PFSK-1 (cell line): ENCODE measurements around the gene ADCY1.

Source experiments
- FOXP2 ChIP-seq: optimal IDR thresholded peaks from 2 replicates; pipeline ENCODE3; 2011; ENCODE audit warnings: borderline replicate concordance, control low read depth, inconsistent platforms; ENCODE audit not compliant: insufficient read depth; ENCODE audit errors: extremely low read length, extremely low read depth
- POLR2AphosphoS5 ChIP-seq: IDR thresholded peaks from 2 replicates; pipeline ENCODE4 v1.6.1; 2012; ENCODE audit warnings: low read depth, mild to moderate bottlenecking, control low read depth, low read length, moderate library complexity
- REST ChIP-seq, 2 experiments: IDR thresholded peaks; 2 replicates each; pipeline versions ENCODE4 v1.6.1 to v1.8.0; 2011 to 2012; ENCODE audit warnings: low read depth in 2 of 2, low read length in 2 of 2, control low read depth in 1 of 2, inconsistent platforms in 1 of 2, mild to moderate bottlenecking in 1 of 2, moderate library complexity in 1 of 2; ENCODE audit not compliant: insufficient read depth in 1 of 2
- SIN3A ChIP-seq: IDR thresholded peaks from 2 replicates; pipeline ENCODE4 v1.6.1; 2012; ENCODE audit warnings: mild to moderate bottlenecking, low read length, moderate library complexity, borderline replicate concordance; ENCODE audit not compliant: insufficient read depth
- TAF1 ChIP-seq: IDR thresholded peaks from 2 replicates; pipeline ENCODE4 v1.6.1; 2012; ENCODE audit warnings: low read length, control low read depth, borderline replicate concordance; ENCODE audit not compliant: insufficient read depth

Gene ADCY1

DNA sequence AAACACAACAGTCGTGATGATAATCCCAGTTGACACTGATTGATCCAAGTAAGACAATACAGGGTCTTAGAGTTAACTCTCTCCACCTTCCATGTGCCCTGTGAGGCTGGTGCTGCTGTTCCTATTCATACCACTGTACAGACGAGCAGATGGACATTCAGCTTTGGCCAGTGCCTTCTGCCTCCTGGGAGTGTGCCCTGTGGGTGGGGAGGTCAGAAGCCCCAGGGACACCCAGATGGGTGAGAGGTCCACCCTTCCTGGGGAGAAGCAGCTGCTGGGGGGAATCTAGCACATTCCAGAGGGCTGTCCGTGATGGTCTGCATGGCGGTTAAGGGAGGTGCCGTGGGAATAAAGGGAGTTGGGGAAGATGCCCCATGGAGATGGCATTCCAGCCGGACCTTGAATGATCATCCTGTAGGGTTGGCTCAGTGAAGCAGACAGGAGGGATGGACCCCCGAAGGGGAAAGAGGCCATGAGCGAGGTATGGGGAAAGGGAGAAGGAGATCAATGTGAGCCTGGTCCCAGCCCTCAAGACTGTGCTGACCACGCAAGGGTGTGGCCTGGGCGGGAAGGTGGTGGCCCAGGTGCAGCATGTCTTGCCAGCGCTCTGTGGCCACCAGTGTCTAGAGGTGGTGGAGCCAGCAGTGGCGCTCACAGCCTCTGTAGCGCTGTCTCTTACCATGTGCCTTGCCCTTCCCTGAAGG lies 74.0 kb downstream of the ADCY1 start:
- no peak for TF ChIP-seq SIN3A
- no peak for TF ChIP-seq REST (IDR thresholded peaks at IDR 0.05; ENCODE audit: insufficient read depth in 1 of 2, low read depth in 2 of 2, low read length in 2 of 2)
- TF ChIP-seq TAF1, result no peak
- no peak for TF ChIP-seq POLR2AphosphoS5

DNA sequence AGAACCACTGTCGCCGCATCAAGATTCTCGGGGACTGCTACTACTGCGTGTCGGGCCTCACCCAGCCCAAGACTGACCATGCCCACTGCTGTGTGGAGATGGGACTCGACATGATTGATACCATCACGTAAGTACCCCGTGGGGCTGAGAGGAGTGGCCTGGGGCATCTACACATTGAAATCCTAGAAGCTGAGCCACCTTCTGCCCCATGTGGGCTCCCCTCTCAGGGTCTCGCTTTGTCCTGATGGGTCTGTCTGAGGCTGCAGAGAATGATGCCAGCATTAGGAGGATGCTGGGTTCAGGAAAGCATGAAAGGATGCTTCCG lies 74.5 kb downstream of the ADCY1 start:
- TF ChIP-seq TAF1, result no peak
- TF ChIP-seq POLR2AphosphoS5, result no peak
- TF ChIP-seq REST (IDR thresholded peaks at IDR 0.05; ENCODE audit: insufficient read depth in 1 of 2, low read depth in 2 of 2, low read length in 2 of 2), result no peak
- no peak for TF ChIP-seq FOXP2
- TF ChIP-seq SIN3A, result no peak

- TF ChIP-seq REST (IDR thresholded peaks at IDR 0.05; ENCODE audit: insufficient read depth in 1 of 2, low read depth in 2 of 2, low read length in 2 of 2), result no peak
- TF ChIP-seq POLR2AphosphoS5, result no peak
- no peak for TF ChIP-seq TAF1
- TF ChIP-seq FOXP2, result no peak
- TF ChIP-seq SIN3A, result no peak
Measured at GRCh38 chr7:45649560-45650346, 75.6 kb downstream of the ADCY1 start.

GRCh38 chr7:45650404-45651394 lies 76.5 kb downstream of the ADCY1 start:
- TF ChIP-seq REST (IDR thresholded peaks at IDR 0.05; ENCODE audit: insufficient read depth in 1 of 2, low read depth in 2 of 2, low read length in 2 of 2) (no peak), SIN3A (no peak), TAF1 (no peak)
